ENCODE results near the gene CYB5RL. TPM values are rescaled to one million over a fixed set of nuclear protein-coding genes. Genes with fewer than 3 reads are reported as not detected.

Gene CYB5RL
- total and polyA plus RNA-seq, 2 of the 8 experiments (the other 6 are each of a cell fraction or from before 2014, with no cell fraction given) = 13.2 to 14.1 TPM

- 93% methylated on average over 15 of the region's 15 CpGs; no CpG with 5 or more reads in 1 of the 2 experiments for WGBS, 2 experiments (ENCODE audit: extremely low coverage in 1 of 2, insufficient coverage in 1 of 2, insufficient read length in 1 of 2, insufficient replicate concordance in 2 of 2, low coverage in 1 of 2, low lambda C conversion rate in 2 of 2, missing lambda C conversion rate in 1 of 2)
- no peaks in the 10 kb centered on the region for H3K79me1 ChIP-seq (ENCODE audit: low read depth, low read length)
- no peak overlapping the region for H2BK5ac ChIP-seq (ENCODE audit: low read depth, low read length)
- H3K9ac ChIP-seq (replicated peaks in 1 of 4; ENCODE audit: extremely low read depth in 1 of 4, low read depth in 3 of 4, low read length in 3 of 4) = no peak overlapping the region
- peaks cover 0 to 6% (median 3%) of the 10 kb centered on the region in 4 experiments; a peak in 3 of 7 replicates for H3K4me1 ChIP-seq (replicated peaks in 1 of 4; ENCODE audit: control insufficient read depth in 3 of 4, insufficient read depth in 4 of 4, low read length in 3 of 4)
- DNase-seq (ENCODE audit: low read depth in 1 of 2, low spot score in 2 of 2) = no peak
- no peak overlapping the region for H3K18ac ChIP-seq (ENCODE audit: extremely low read depth, low read length)
- no peak overlapping the region for H2BK20ac ChIP-seq (ENCODE audit: low read length)
- peaks cover 0 to 16% (median 4%) of the 10 kb centered on the region in 4 experiments; a peak in 4 of 8 replicates for H3K36me3 ChIP-seq (ENCODE audit: control insufficient read depth in 2 of 4, insufficient read depth in 4 of 4, low read length in 3 of 4)
- H3K4me3 ChIP-seq (ENCODE audit: extremely low read depth in 1 of 4, insufficient read depth in 2 of 4, low read depth in 3 of 4, low read length in 4 of 4) = no peak overlapping the region
- H2AK5ac ChIP-seq (ENCODE audit: low read depth, low read length) = no peak overlapping the region
- peaks cover 0 to 7% of the 10 kb centered on the region in 2 experiments for H4K20me1 ChIP-seq (replicated peaks in 1 of 2; ENCODE audit: control insufficient read depth in 1 of 2, insufficient read depth in 2 of 2, low read length in 2 of 2)
- H3K14ac ChIP-seq (ENCODE audit: insufficient read length) = no peak overlapping the region
- ChIA-PET POLR2A (ENCODE audit: partially characterized antibody) (interaction anchor here (0.6 kb wide), 1 partner anchor 43 kb away, joined by 3 read pairs; no protein-coding TSS in a partner anchor), CTCF (ENCODE audit: partially characterized antibody) (interaction anchor here (1.0 to 2.2 kb wide), 4 partner anchors 35 to 259 kb away, joined by 3 to 6 read pairs (median 4); no protein-coding TSS in a partner anchor)
- H3K9me3 ChIP-seq (ENCODE audit: insufficient read depth in 2 of 2, low read depth in 1 of 2, low read length in 1 of 2) = no peaks in the 10 kb centered on the region; a peak in 1 of 4 replicates
- H3K56ac ChIP-seq (replicated peaks; ENCODE audit: insufficient read length, low read depth, low read length) = no peak overlapping the region
- H2BK15ac ChIP-seq (ENCODE audit: low read length) = no peak overlapping the region
- no peaks in the 10 kb centered on the region for H3K79me2 ChIP-seq (ENCODE audit: control insufficient read depth in 1 of 2, insufficient read depth in 2 of 2, low read length in 2 of 2)
- FAIRE-seq = no peak
- H3K23ac ChIP-seq (ENCODE audit: insufficient read length) = no peak overlapping the region
- no peak overlapping the region for H3K4ac ChIP-seq (replicated peaks; ENCODE audit: insufficient read length, low read depth, low read length)
- H3K27me3 ChIP-seq (replicated peaks in 1 of 4; ENCODE audit: control insufficient read depth in 3 of 4, extremely low read depth in 1 of 4, insufficient read depth in 3 of 4, low read length in 3 of 4) = no peaks in the 10 kb centered on the region
- no peak overlapping the region for H2BK120ac ChIP-seq (replicated peaks; ENCODE audit: low read depth, low read length)
- H3K23me2 ChIP-seq (ENCODE audit: low read depth, low read length) = no peaks in the 10 kb centered on the region
- H3K27ac ChIP-seq (ENCODE audit: low read depth, low read length) = no peak overlapping the region
- H4K91ac ChIP-seq (replicated peaks; ENCODE audit: insufficient read length, low read length) = no peak overlapping the region
- H4K5ac ChIP-seq (ENCODE audit: insufficient read length, low read depth, low read length) = no peak overlapping the region
- no peak overlapping the region for H2AFZ ChIP-seq (ENCODE audit: low read length)
- no peak overlapping the region for H4K8ac ChIP-seq (ENCODE audit: extremely low read depth, insufficient read depth, low read length)
- no peak overlapping the region for H3K4me2 ChIP-seq (ENCODE audit: insufficient read depth in 1 of 2, low read depth in 2 of 2, low read length in 2 of 2)
- TF ChIP-seq EGR1 (IDR thresholded peaks at IDR 0.05; ENCODE audit: borderline replicate concordance, low read depth, low read length) (no peak), POU5F1 (IDR thresholded peaks at IDR 0.05; ENCODE audit: low read depth, low read length) (no peak)
- no peak overlapping the region for H2BK12ac ChIP-seq (ENCODE audit: low read depth, low read length)
Measured at GRCh38 chr1:54230507-54231339, 30.9 kb upstream of the CYB5RL start.

Data from H1 (cell line).